DMS 273 (cell line): ENCODE measurements around the gene KITLG.
"Not testable (repeated sequence)": the region's sequence is repeated elsewhere in the genome, so short reads cannot be mapped to it uniquely, and the experiment has no call there.

Experiments
- DNase-seq: peaks from one replicate; lab custom pipeline; 2025; ENCODE audit not compliant: unreplicated experiment; lab: John Stamatoyannopoulos, UW

Gene KITLG

GRCh38 chr12:88544991-88545980, 35.0 kb downstream of the KITLG start:
- no peak for DNase-seq

- DNase-seq: no peak
These were observed 40.4 kb downstream of the KITLG start for GRCh38 chr12:88539893-88540292.

GRCh38 chr12:88538697-88539096, 41.6 kb downstream of the KITLG start:
- DNase-seq: no peak

- no peak for DNase-seq
These were observed 42.0 kb downstream of the KITLG start for GRCh38 chr12:88538250-88538649.

- DNase-seq: no peak
These were observed 49.4 kb downstream of the KITLG start for GRCh38 chr12:88530868-88531267.

GRCh38 chr12:88529531-88530488, 50.5 kb downstream of the KITLG start:
- no peak for DNase-seq

GRCh38 chr12:88522961-88523360, 57.3 kb downstream of the KITLG start:
- no peak for DNase-seq

- no peak for DNase-seq
These were observed 59.8 kb downstream of the KITLG start for GRCh38 chr12:88520436-88520820.

- no peak for DNase-seq
These were observed 60.4 kb downstream of the KITLG start for GRCh38 chr12:88519802-88520435.

GRCh38 chr12:88518863-88519403, 61.3 kb downstream of the KITLG start:
- DNase-seq: no peak

- no peak for DNase-seq
These were observed 63.5 kb downstream of the KITLG start for GRCh38 chr12:88516811-88517210.

- no peak for DNase-seq
These were observed 69.4 kb downstream of the KITLG start for GRCh38 chr12:88510843-88511242.

GRCh38 chr12:88509851-88510250, 70.4 kb downstream of the KITLG start:
- no peak for DNase-seq

- no peak for DNase-seq
These were observed 70.9 kb downstream of the KITLG start for GRCh38 chr12:88509347-88509746.

GRCh38 chr12:88507851-88508250, 72.4 kb downstream of the KITLG start:
- not testable (repeated sequence) for DNase-seq

- DNase-seq: no peak
These were observed 73.0 kb downstream of the KITLG start for GRCh38 chr12:88507270-88507669.

GRCh38 chr12:88505696-88506095, 74.6 kb downstream of the KITLG start:
- no peak for DNase-seq

GRCh38 chr12:88503281-88503703, 77.0 kb downstream of the KITLG start:
- no peak for DNase-seq

- DNase-seq: no peak
These were observed 78.0 kb downstream of the KITLG start for GRCh38 chr12:88501972-88502938.
